AG09309 (cell line): ENCODE results near the gene CLECL1.
"Not testable (repeated sequence)": the region's sequence is repeated elsewhere in the genome, so short reads cannot be mapped to it uniquely, and the experiment has no call there.

ENCODE experiments used
- DNase-seq: peaks from one replicate; pipeline ENCODE4 v3.0.0-alpha.2; 2010; ENCODE audit warnings: low read depth
- H3K4me3 ChIP-seq: 2 replicates; pipeline ENCODE4 v1.5.1; 2011; ENCODE audit warnings: mild to moderate bottlenecking, low read depth, low read length, moderate library complexity; ENCODE audit not compliant: control insufficient read depth
- CTCF ChIP-seq: IDR thresholded peaks from 2 replicates; pipeline ENCODE4 v1.5.1; 2011; ENCODE audit warnings: mild to moderate bottlenecking, low read depth, low read length, inconsistent platforms; ENCODE audit not compliant: insufficient read depth, control insufficient read depth; ENCODE audit errors: missing control alignments

The CLECL1 gene

GRCh38 chr12:9721394-9722092, 11.4 kb downstream of the CLECL1 start:
- no peak for TF ChIP-seq CTCF
- no peak overlapping the region for H3K4me3 ChIP-seq
- no peak for DNase-seq

GRCh38 chr12:9719790-9720189, 13.1 kb downstream of the CLECL1 start:
- TF ChIP-seq CTCF = no peak
- no peak overlapping the region for H3K4me3 ChIP-seq
- no peak for DNase-seq

GRCh38 chr12:9718968-9719367, 13.9 kb downstream of the CLECL1 start:
- H3K4me3 ChIP-seq = no peak overlapping the region
- no peak for TF ChIP-seq CTCF
- DNase-seq = no peak

GRCh38 chr12:9717070-9717925, 15.6 kb downstream of the CLECL1 start:
- no peak for DNase-seq
- H3K4me3 ChIP-seq = no peak overlapping the region
- no peak for TF ChIP-seq CTCF

- H3K4me3 ChIP-seq, DNase-seq: not testable (repeated sequence)
These were observed 19.8 kb downstream of the CLECL1 start for GRCh38 chr12:9713032-9713558.

GRCh38 chr12:9711664-9712063, 21.2 kb downstream of the CLECL1 start:
- DNase-seq = no peak
- no peak for TF ChIP-seq CTCF
- H3K4me3 ChIP-seq = no peak overlapping the region
